HepG2 (cell line): ENCODE measurements around the gene DPAGT1. TPM values are rescaled to one million over a fixed set of nuclear protein-coding genes. Genes with fewer than 3 reads are reported as not detected.

Source experiments
- ATAC-seq: fragments of 200-7000 bp; cut with Tn5 transposase; 3 replicates; pipeline ENCODE4 v1.9.1; 2020; ENCODE audit warnings: mild to moderate bottlenecking, moderate library complexity
- BruUV-seq: library from RNA; stranded (reverse); fragments of 400-500 nt; replicated peaks from 2 replicates; lab custom pipeline; 2021; lab: Mats Ljungman, UMichigan
- CTCF ChIA-PET: fragments of 300-600 bp; formaldehyde crosslinking; extraction: SDS; loops from one replicate; lab custom pipeline; 2021; ENCODE audit warnings: low total read pairs, inconsistent platforms, low intra/inter-chr PET ratio; lab: Yijun Ruan, JAX
- POLR2A ChIA-PET: fragments of 350-600 bp; sonication (Branson Sonifier 250); formaldehyde crosslinking; loops from one replicate; lab custom pipeline; 2020; ENCODE audit warnings: antibody characterized with exemption, inconsistent platforms; lab: Yijun Ruan, JAX
- DNase-seq: peaks from one replicate; pipeline ENCODE4 v3.0.0-alpha.2; 2015; ENCODE audit warnings: low spot score
- FAIRE-seq: peaks from 3 replicates; lab custom pipeline; 2011; peaks lifted over from hg19 to GRCh38; lab: Jason Lieb, UNC
- H2AFZ ChIP-seq: one replicate; pipeline ENCODE4 v1.6.1; 2011; ENCODE audit warnings: low read length, inconsistent platforms
- H3K27ac ChIP-seq: fragments of 300-600 bp; 3 replicates; pipeline ENCODE4 v1.8.0; 2011; ENCODE audit warnings: mixed run types, mild to moderate bottlenecking, mixed read lengths, low read length, inconsistent platforms; ENCODE audit not compliant: insufficient read depth; ENCODE audit errors: extremely low read length
- H3K27me3 ChIP-seq, 2 experiments: fragments of 200-600 bp in 1 of 2; 2 replicates in 1 of 2; 3 replicates in 1 of 2; pipeline versions ENCODE4 v1.6.0 to v1.8.0; 2011; ENCODE audit warnings: low read length in 2 of 2, mild to moderate bottlenecking in 2 of 2, moderate library complexity in 2 of 2, inconsistent platforms in 1 of 2; ENCODE audit not compliant: insufficient read depth in 2 of 2, control insufficient read depth in 1 of 2
- H3K36me3 ChIP-seq, 2 experiments: fragments of 200-600 bp in 1 of 2; replicated peaks in 1 of 2; 2 replicates in 1 of 2; 3 replicates in 1 of 2; pipeline versions ENCODE4 v1.5.1 to v1.8.0; 2011; ENCODE audit warnings: low read length in 2 of 2, inconsistent platforms in 1 of 2; ENCODE audit not compliant: insufficient read depth in 2 of 2, control insufficient read depth in 1 of 2
- H3K4me1 ChIP-seq: 2 replicates; pipeline ENCODE4 v1.5.1; 2012; ENCODE audit warnings: low read length, inconsistent platforms; ENCODE audit not compliant: insufficient read depth
- H3K4me2 ChIP-seq: 2 replicates; pipeline ENCODE4 v1.6.0; 2011; ENCODE audit warnings: low read depth, low read length, inconsistent platforms
- H3K4me3 ChIP-seq, 3 experiments: fragments of 200-600 bp in 1 of 3; sonication (generic), shearing (Covaris generic) in 1 of 3; replicated peaks in 1 of 3; 2 replicates each; pipeline ENCODE4 v1.5.1; 2011 to 2016; ENCODE audit warnings: low read length in 3 of 3, inconsistent platforms in 2 of 3, low read depth in 2 of 3, mild to moderate bottlenecking in 2 of 3, control low read depth in 1 of 3, mixed read lengths in 1 of 3; ENCODE audit not compliant: insufficient read depth in 1 of 3
- H3K79me2 ChIP-seq: one replicate; pipeline ENCODE4 v1.6.1; 2011; ENCODE audit warnings: low read length, inconsistent platforms; ENCODE audit not compliant: insufficient read depth
- H3K9ac ChIP-seq: 2 replicates; pipeline ENCODE4 v1.6.0; 2011; ENCODE audit warnings: mild to moderate bottlenecking, low read depth, low read length, inconsistent platforms; ENCODE audit not compliant: insufficient read depth
- H3K9me3 ChIP-seq: 2 replicates; pipeline ENCODE4 v1.5.1; 2012; ENCODE audit warnings: mild to moderate bottlenecking, low read length
- H4K20me1 ChIP-seq: 2 replicates; pipeline ENCODE4 v1.6.0; 2011; ENCODE audit warnings: inconsistent platforms, mild to moderate bottlenecking, low read length, moderate library complexity; ENCODE audit not compliant: insufficient read depth
- CEBPB ChIP-seq: IDR thresholded peaks from 2 replicates; pipeline ENCODE4 v1.6.1; 2011; ENCODE audit warnings: low read depth, low read length, improper control_type of control experiment, borderline replicate concordance
- FLYWCH1 ChIP-seq: sonication (generic); formaldehyde crosslinking; IDR thresholded peaks from 2 replicates; pipeline ENCODE4 v1.8.1; 2023; ENCODE audit warnings: mild to moderate bottlenecking, missing genetic modification reagents
- GATAD1 ChIP-seq: IDR thresholded peaks from 2 replicates; pipeline ENCODE4 v1.6.1; 2016; ENCODE audit warnings: missing genetic modification reagents, missing compliant biosample characterization
- MYNN ChIP-seq: sonication (generic); formaldehyde crosslinking; IDR thresholded peaks from 2 replicates; pipeline ENCODE4 v1.4.0; 2020; ENCODE audit warnings: mild to moderate bottlenecking, low read depth, missing genetic modification reagents
- NCOA1 ChIP-seq: sonication (generic); formaldehyde crosslinking; IDR thresholded peaks from 2 replicates; pipeline ENCODE4 v1.9.0; 2021; ENCODE audit warnings: missing genetic modification reagents
- NFE2 ChIP-seq: sonication (generic); formaldehyde crosslinking; IDR thresholded peaks from 2 replicates; pipeline ENCODE4 v1.4.0; 2020; ENCODE audit warnings: missing genetic modification reagents
- RARG ChIP-seq: sonication (generic); formaldehyde crosslinking; IDR thresholded peaks from 2 replicates; pipeline ENCODE4 v1.4.0; 2020; ENCODE audit warnings: low read depth, mild to moderate bottlenecking, missing genetic modification reagents
- SRSF4 ChIP-seq: fragments of 200-400 bp; formaldehyde crosslinking; IDR thresholded peaks from one replicate; pipeline ENCODE4 v1.6.1; 2018; ENCODE audit warnings: mild to moderate bottlenecking, low read depth, low read length, moderate library complexity; ENCODE audit not compliant: poor library complexity, severe bottlenecking
- ZMAT3 ChIP-seq: sonication (generic); formaldehyde crosslinking; conservative IDR thresholded peaks from 2 replicates; pipeline ENCODE4 v1.7.0; 2021; ENCODE audit warnings: missing genetic modification reagents
- ZNF230 ChIP-seq: sonication (generic); formaldehyde crosslinking; IDR thresholded peaks from 2 replicates; pipeline ENCODE4 v1.4.0; 2020; ENCODE audit warnings: mild to moderate bottlenecking, missing genetic modification reagents
- ZNF296 ChIP-seq: sonication (generic); formaldehyde crosslinking; conservative IDR thresholded peaks from 2 replicates; pipeline ENCODE4 v1.5.0; 2020; ENCODE audit warnings: mild to moderate bottlenecking, missing genetic modification reagents
- WGBS: methylation state at CpG from one replicate; pipeline ENCODE4 v1.1.6; 2017; ENCODE audit warnings: low lambda C conversion rate; 5-methylcytosine and 5-hydroxymethylcytosine counted together
- in situ Hi-C: cut with HindIII; loops from 2 replicates; pipeline ENCODE4 v1.10.0; 2017; ENCODE audit warnings: low pct_unique_long_range_greater_than_20kb; ENCODE audit not compliant: extremely low pct_ligation_motif_present
- intact Hi-C: fragments of 100-400 bp; cut with micrococcal nuclease; formaldehyde crosslinking; loops from one replicate; pipeline ENCODE4 v1.10.0; 2022; ENCODE audit not compliant: unreplicated experiment
- polyA plus RNA-seq, 8 experiments: library from polyadenylated mRNA; depleted of rRNA in 3 of 8; stranded (reverse) in 7 of 8; unstranded in 1 of 8; fragments of >200 nt; fragmentation: Illumina TruSeq in 4 of 8; extraction: Trizol in 4 of 8; gene quantifications; 2 replicates each; pipeline versions ENCODE4 v1.2.1 to v1.2.3, GENCODE V29; 2011 to 2016; ENCODE audit warnings: low read depth in 4 of 8, missing spikeins in 1 of 8, mixed read lengths in 1 of 8; ENCODE audit not compliant: insufficient read depth in 1 of 8
- total RNA-seq, 5 experiments: library from RNA; depleted of rRNA; stranded (reverse); fragments of >200 nt; fragmentation: Illumina TruSeq; extraction: Trizol; gene quantifications; 2 replicates each; pipeline ENCODE4 v1.2.3, GENCODE V29; 2016; ENCODE audit warnings: low read depth in 1 of 5
- TF ChIP-seq, protein P1 (sequence below): IDR thresholded peaks from 2 replicates; pipeline ENCODE4 v1.6.1; 2016; ENCODE audit warnings: low read depth
- TF ChIP-seq, protein P2 (sequence below): sonication (generic); formaldehyde crosslinking; IDR thresholded peaks from 2 replicates; pipeline ENCODE4 v1.5.0; 2020; ENCODE audit warnings: missing genetic modification reagents
- TF ChIP-seq, protein P3 (sequence below): sonication (generic); formaldehyde crosslinking; IDR thresholded peaks from 2 replicates; pipeline ENCODE4 v1.8.1; 2023; ENCODE audit warnings: mild to moderate bottlenecking, missing genetic modification reagents
- TF ChIP-seq, protein P4 (sequence below): sonication (generic); formaldehyde crosslinking; IDR thresholded peaks from 2 replicates; pipeline ENCODE4 v1.4.0; 2020; ENCODE audit warnings: mild to moderate bottlenecking, missing genetic modification reagents
- TF ChIP-seq, protein P5 (sequence below), 2 experiments: sonication (generic) in 1 of 2; formaldehyde crosslinking in 1 of 2; IDR thresholded peaks; 2 replicates each; pipeline versions ENCODE4 v1.5.1 to v1.6.1; 2011 to 2020; ENCODE audit warnings: borderline replicate concordance in 1 of 2, low read depth in 1 of 2, low read length in 1 of 2, mild to moderate bottlenecking in 1 of 2, missing genetic modification reagents in 1 of 2, moderate library complexity in 1 of 2

The DPAGT1 gene
- total and polyA plus RNA-seq, 2 of the 13 experiments (the other 11 are each of a cell fraction or from before 2014, with no cell fraction given), result 37.6 to 70.7 TPM

DNA sequence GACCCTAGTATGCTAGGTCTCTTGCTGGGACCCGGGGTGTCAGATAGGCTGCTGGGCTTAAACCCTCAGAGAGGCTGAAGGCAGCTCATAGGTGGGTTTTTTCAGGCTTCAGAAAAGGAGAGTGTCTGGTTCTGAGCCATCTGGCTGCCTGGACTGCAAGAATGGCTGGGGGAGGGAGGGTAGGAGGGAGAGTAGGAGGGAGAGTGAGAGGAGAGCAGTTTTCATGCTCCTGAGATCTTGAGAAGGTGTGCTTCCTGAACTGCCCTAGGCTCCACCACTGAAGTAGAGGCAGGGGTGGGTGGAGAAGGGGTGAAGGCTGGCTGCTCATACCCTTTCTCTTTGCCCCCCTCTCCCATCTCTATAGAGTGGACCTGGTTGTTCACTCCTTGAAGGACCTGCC lies 12.3 kb downstream of the DPAGT1 start:
- Histone ChIP-seq H4K20me1 (peaks cover 16% of the 10 kb centered on the region), H3K79me2 (peaks cover 35% of the 10 kb centered on the region), H3K36me3 (peaks cover 0 to 17% of the 10 kb centered on the region in 2 experiments; a peak in 4 of 5 replicates), H3K4me2 (no peak overlapping the region), H2AFZ (no peak overlapping the region), H3K27ac (no peak overlapping the region), H3K9ac (no peak overlapping the region), H3K4me1 (peaks cover 55% of the 10 kb centered on the region), H3K27me3 (no peaks in the 10 kb centered on the region; a peak in 1 of 5 replicates), H3K9me3 (no peaks in the 10 kb centered on the region), H3K4me3 (no peak overlapping the region)
- ChIA-PET CTCF (no interaction called here), POLR2A (no interaction called here)
- WGBS, result 92% methylated on average over 1 of the region's 1 CpG
- in situ Hi-C loops (no loop called here), intact Hi-C loops (no loop called here)
- FAIRE-seq (no peak), DNase-seq (no peak), ATAC-seq (no peak)
- BruUV-seq, result no TSS peak
- TF ChIP-seq, protein P1, sequence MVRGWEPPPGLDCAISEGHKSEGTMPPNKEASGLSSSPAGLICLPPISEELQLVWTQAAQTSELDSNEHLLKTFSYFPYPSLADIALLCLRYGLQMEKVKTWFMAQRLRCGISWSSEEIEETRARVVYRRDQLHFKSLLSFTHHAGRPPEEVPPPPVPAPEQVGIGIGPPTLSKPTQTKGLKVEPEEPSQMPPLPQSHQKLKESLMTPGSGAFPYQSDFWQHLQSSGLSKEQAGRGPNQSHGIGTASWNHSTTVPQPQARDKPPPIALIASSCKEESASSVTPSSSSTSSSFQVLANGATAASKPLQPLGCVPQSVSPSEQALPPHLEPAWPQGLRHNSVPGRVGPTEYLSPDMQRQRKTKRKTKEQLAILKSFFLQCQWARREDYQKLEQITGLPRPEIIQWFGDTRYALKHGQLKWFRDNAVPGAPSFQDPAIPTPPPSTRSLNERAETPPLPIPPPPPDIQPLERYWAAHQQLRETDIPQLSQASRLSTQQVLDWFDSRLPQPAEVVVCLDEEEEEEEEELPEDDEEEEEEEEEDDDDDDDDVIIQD (CRISPR knock-in tag), result no peak
- no peak for TF ChIP-seq CEBPB
- no peak for TF ChIP-seq RARG (CRISPR knock-in tag)
- TF ChIP-seq, protein P2, sequence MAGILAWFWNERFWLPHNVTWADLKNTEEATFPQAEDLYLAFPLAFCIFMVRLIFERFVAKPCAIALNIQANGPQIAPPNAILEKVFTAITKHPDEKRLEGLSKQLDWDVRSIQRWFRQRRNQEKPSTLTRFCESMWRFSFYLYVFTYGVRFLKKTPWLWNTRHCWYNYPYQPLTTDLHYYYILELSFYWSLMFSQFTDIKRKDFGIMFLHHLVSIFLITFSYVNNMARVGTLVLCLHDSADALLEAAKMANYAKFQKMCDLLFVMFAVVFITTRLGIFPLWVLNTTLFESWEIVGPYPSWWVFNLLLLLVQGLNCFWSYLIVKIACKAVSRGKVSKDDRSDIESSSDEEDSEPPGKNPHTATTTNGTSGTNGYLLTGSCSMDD, result no peak
- no peak for TF ChIP-seq ZMAT3 (CRISPR knock-in tag)
- TF ChIP-seq NCOA1 (CRISPR knock-in tag), result no peak
- TF ChIP-seq ZNF230 (CRISPR knock-in tag), result no peak
- TF ChIP-seq ZNF296 (CRISPR knock-in tag), result no peak
- no peak for TF ChIP-seq NFE2 (CRISPR knock-in tag)
- TF ChIP-seq FLYWCH1 (CRISPR knock-in tag), result no peak
- TF ChIP-seq, protein P3, sequence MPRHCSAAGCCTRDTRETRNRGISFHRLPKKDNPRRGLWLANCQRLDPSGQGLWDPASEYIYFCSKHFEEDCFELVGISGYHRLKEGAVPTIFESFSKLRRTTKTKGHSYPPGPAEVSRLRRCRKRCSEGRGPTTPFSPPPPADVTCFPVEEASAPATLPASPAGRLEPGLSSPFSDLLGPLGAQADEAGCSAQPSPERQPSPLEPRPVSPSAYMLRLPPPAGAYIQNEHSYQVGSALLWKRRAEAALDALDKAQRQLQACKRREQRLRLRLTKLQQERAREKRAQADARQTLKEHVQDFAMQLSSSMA (CRISPR knock-in tag), result no peak
- TF ChIP-seq, protein P4, sequence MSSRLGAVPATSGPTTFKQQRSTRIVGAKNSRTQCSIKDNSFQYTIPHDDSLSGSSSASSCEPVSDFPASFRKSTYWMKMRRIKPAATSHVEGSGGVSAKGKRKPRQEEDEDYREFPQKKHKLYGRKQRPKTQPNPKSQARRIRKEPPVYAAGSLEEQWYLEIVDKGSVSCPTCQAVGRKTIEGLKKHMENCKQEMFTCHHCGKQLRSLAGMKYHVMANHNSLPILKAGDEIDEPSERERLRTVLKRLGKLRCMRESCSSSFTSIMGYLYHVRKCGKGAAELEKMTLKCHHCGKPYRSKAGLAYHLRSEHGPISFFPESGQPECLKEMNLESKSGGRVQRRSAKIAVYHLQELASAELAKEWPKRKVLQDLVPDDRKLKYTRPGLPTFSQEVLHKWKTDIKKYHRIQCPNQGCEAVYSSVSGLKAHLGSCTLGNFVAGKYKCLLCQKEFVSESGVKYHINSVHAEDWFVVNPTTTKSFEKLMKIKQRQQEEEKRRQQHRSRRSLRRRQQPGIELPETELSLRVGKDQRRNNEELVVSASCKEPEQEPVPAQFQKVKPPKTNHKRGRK (CRISPR knock-in tag), result no peak
- TF ChIP-seq, protein P5, sequence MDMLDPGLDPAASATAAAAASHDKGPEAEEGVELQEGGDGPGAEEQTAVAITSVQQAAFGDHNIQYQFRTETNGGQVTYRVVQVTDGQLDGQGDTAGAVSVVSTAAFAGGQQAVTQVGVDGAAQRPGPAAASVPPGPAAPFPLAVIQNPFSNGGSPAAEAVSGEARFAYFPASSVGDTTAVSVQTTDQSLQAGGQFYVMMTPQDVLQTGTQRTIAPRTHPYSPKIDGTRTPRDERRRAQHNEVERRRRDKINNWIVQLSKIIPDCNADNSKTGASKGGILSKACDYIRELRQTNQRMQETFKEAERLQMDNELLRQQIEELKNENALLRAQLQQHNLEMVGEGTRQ (IDR thresholded peaks at IDR 0.05; ENCODE audit: low read depth, low read length), result no peak
- TF ChIP-seq, protein P5 (CRISPR knock-in tag; IDR thresholded peaks at IDR 0.05; ENCODE audit: borderline replicate concordance), result no peak
- no peak for TF ChIP-seq MYNN (CRISPR knock-in tag)
- TF ChIP-seq SRSF4, result no peak
- no peak for TF ChIP-seq GATAD1 (CRISPR knock-in tag)
